ENCODE results near the gene PEDS1.
"Not testable (repeated sequence)": the region's sequence is repeated elsewhere in the genome, so short reads cannot be mapped to it uniquely, and the experiment has no call there.

DNA sequence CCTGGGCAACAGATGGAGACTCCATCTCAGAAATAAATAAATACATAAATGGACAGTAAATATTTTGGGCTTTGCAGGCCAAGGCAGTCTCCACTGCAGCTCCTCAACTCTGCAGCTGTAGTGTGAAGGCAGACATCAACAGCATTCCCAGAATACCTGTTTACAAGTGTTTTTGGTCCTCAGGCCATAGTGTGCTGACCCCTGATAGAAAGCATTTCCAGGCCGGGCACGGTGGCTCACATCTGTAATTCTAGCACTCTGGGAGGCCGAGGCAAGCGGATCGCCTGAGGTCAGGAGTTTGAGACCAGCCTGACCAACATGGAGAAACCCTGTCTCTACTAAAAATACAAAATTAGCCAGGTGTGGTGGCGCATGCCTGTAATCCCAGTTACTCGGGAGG is 18.4 kb downstream of the PEDS1 start:
- TF ChIP-seq RAD21 (IDR thresholded peaks at IDR 0.05; ENCODE audit: low read length); RFX5 (IDR thresholded peaks at IDR 0.05; ENCODE audit: low read depth, low read length); SMC3 (IDR thresholded peaks at IDR 0.05; ENCODE audit: low read depth, low read length); CEBPB (IDR thresholded peaks at IDR 0.05; ENCODE audit: low read depth, low read length); POLR2A (IDR thresholded peaks at IDR 0.05; ENCODE audit: low read depth, low read length); MAFK (IDR thresholded peaks at IDR 0.05; ENCODE audit: low read depth, low read length); RCOR1 (IDR thresholded peaks at IDR 0.05; ENCODE audit: insufficient replicate concordance, low read length); MAZ (IDR thresholded peaks at IDR 0.05; ENCODE audit: borderline replicate concordance, low read depth, low read length); CHD1 (IDR thresholded peaks at IDR 0.05; ENCODE audit: low read depth, low read length); BHLHE40 (IDR thresholded peaks at IDR 0.05; ENCODE audit: low read depth, low read length); MXI1 (IDR thresholded peaks at IDR 0.05; ENCODE audit: borderline replicate concordance, low read depth, low read length): not testable (repeated sequence)
- TF ChIP-seq, protein P1, sequence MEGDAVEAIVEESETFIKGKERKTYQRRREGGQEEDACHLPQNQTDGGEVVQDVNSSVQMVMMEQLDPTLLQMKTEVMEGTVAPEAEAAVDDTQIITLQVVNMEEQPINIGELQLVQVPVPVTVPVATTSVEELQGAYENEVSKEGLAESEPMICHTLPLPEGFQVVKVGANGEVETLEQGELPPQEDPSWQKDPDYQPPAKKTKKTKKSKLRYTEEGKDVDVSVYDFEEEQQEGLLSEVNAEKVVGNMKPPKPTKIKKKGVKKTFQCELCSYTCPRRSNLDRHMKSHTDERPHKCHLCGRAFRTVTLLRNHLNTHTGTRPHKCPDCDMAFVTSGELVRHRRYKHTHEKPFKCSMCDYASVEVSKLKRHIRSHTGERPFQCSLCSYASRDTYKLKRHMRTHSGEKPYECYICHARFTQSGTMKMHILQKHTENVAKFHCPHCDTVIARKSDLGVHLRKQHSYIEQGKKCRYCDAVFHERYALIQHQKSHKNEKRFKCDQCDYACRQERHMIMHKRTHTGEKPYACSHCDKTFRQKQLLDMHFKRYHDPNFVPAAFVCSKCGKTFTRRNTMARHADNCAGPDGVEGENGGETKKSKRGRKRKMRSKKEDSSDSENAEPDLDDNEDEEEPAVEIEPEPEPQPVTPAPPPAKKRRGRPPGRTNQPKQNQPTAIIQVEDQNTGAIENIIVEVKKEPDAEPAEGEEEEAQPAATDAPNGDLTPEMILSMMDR (conservative IDR thresholded peaks at IDR 0.05; ENCODE audit: low read depth, low read length), result not testable (repeated sequence)
- TF ChIP-seq, protein P2, sequence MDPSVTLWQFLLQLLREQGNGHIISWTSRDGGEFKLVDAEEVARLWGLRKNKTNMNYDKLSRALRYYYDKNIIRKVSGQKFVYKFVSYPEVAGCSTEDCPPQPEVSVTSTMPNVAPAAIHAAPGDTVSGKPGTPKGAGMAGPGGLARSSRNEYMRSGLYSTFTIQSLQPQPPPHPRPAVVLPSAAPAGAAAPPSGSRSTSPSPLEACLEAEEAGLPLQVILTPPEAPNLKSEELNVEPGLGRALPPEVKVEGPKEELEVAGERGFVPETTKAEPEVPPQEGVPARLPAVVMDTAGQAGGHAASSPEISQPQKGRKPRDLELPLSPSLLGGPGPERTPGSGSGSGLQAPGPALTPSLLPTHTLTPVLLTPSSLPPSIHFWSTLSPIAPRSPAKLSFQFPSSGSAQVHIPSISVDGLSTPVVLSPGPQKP (IDR thresholded peaks at IDR 0.05; ENCODE audit: borderline replicate concordance, low read depth, low read length), result not testable (repeated sequence)

All from IMR-90 (cell line).